GM21717 (cell line): ENCODE measurements around the gene TMEM121B.

Experiments
- ATAC-seq: cut with Tn5 transposase; IDR thresholded peaks from one replicate; pipeline ENCODE4 v1.9.1; 2021; ENCODE audit warnings: mild to moderate bottlenecking, moderate library complexity; ENCODE audit not compliant: unreplicated experiment

Gene TMEM121B

DNA sequence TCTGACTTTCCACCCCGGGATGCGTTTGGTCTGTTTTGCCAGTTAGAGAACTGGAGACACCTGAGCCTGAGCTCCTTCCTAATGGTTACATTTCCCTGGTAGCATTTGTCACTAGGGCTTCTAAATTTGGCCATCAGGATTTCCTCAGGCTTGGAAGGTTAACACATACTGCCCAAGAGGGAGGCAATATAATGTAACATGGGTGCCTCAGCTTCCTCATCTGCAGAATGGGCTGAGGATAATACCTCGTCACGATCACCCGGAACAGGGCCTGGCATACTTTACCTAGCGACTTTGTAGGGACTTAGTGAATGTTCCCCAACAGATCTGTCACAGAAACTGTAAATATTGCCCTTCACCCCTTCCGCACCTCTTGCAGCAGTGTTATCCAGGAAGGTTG is 25.1 kb downstream of the TMEM121B start:
- no peak for ATAC-seq

GRCh38 chr22:17095538-17095937 is 25.6 kb downstream of the TMEM121B start:
- ATAC-seq, result no peak

DNA sequence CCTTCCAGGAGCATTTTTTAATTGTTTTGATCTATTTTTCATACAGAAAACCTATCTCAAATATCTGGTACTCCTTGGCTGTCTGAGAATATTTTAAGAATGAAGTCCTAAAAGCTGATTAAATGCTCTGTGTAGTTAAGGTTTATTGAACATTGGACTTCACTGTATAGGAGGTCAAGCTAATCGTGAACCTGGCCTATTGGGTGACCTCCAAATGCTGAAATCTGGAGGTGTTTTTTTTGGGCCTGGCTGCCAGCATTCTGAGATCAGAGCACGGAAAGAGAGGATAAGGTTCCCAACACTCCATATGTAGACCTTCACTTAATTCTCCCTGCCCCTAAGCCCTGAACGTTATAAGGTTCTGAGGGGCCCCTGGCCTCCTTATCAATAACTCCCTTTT is 28.1 kb downstream of the TMEM121B start:
- ATAC-seq, result no peak

DNA sequence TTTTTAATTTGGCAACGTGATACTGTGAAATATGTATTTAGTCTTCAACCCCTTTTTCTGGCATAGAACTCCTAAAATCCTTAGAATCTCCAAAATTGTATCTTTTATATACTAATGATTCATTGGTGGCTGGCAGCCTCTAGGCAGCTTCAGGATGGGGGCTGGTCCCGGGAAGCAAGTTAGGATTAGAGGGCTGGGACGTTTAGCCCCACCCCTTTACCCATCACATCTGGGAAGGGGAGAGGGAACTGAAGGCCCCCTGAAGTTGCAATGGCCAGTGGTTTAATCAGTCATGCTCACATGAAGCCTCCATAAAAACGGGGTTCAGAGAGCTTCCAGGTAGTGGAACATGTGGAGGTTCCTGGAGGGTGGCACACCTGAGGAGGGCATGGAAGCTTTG is 29.3 kb downstream of the TMEM121B start:
- ATAC-seq, result no peak

- no peak for ATAC-seq
Measured at GRCh38 chr22:17090550-17090949, 30.6 kb downstream of the TMEM121B start.

DNA sequence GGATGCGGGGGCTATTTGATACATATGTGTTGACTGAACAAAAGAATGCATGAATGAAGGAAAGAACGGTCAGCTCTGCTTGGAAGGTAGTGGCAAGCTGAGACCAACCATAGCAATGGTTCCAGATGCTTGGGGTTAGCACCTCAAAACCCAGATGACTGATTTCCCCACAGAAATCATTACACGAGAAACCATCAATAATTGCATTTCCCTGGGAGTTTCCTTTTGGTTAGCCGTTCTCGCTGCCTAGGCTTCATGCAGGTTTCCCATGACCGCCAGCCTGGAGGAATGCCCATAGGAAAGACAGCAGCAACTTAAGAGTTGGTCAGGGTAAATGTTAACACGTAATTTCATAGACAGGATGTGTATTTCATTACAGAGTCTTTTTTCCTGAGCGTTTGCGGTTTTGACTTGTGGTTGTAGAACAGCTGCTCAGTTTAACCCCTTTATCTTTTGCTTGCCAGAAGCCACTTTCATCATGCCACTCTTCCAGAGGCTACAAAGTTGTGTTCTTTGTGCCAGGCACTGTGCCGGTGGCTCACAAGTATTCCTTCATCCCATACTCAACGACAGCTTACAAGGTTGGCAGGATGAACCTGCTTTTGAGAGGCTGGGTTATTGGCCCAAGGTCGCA is 33.5 kb downstream of the TMEM121B start:
- no peak for ATAC-seq

DNA sequence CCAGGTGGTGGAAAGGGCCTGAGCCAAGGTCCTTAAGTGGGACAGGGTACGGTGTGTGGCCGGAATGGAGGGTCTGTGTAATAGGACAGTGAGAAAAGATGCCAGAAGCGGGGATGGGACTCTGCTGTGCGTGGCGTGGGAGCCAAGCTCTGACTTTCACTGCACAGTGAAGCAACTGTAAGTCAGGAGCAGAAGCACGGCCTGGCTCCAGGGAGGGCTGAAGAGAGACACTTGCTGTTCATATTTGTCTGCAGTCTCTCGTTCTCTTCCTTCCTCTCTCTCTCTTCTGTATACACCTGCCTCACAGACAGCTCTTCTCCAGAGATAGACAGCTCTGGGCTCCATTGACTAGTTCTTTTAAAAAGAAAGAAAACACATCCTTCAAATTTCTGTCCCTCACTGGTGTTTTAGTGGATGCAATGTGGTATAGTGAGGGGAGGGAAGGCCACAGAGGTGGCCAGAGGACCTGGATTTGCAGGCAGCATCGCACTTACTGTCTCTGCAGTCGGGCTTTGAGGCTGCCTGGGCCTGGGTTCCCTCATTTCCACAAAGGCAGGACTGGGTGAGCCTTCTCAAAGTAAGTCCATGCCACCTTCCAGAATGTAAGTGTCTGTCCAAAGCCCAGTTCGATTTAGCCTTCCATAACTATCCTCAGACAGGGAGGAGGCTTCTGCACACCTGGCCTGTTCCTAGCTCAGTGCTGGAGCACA is 34.2 kb downstream of the TMEM121B start:
- ATAC-seq, result no peak

- ATAC-seq, result no peak
Measured at GRCh38 chr22:17086296-17086695, 34.9 kb downstream of the TMEM121B start.

- peak; percentile 13 for ATAC-seq
Measured at GRCh38 chr22:17085277-17086181, 35.6 kb downstream of the TMEM121B start.

- ATAC-seq, result peak; percentile 85
Measured at GRCh38 chr22:17084554-17085276, 36.4 kb downstream of the TMEM121B start, which contains the start of gene IL17RA. Gene IL17RA, plus strand, starts transcription at chr22:17085000. Its CDS starts 92 bp downstream, at chr22:17085092.

DNA sequence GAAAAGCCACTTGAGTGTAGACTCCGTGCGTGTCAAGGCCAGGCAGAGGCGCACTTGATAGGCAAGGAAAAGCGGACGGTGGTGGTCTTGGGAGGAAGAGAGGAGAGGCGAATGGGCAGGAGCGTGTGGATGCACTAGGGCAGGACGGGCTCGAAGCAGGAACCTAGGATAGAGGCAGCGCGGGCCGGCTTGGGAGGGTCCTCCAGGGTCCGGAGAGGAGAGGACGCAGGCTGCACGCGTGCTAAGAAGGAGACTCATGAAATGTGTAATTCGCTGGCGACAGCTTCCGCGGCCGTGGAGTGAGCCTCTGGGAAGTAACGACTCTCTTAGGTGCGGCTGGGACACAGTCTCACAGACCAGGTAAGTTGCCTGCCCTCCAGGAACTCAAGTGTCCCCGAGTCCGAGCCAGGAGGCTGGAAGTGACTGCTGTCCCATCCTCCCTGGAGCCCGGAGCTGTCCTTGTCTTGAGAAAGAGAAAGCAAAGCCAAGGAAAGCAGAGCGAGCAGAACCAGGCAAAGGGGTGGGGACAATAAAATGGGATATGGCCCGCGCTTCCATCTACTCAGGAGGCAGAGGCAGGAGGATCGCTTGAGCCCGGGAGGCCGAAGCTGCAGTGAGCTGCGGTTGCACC is 37.2 kb downstream of the TMEM121B start:
- no peak for ATAC-seq

- no peak for ATAC-seq
Measured at GRCh38 chr22:17083255-17083654, 37.9 kb downstream of the TMEM121B start.

- ATAC-seq, result no peak
Measured at GRCh38 chr22:17079572-17079971, 41.6 kb downstream of the TMEM121B start.

DNA sequence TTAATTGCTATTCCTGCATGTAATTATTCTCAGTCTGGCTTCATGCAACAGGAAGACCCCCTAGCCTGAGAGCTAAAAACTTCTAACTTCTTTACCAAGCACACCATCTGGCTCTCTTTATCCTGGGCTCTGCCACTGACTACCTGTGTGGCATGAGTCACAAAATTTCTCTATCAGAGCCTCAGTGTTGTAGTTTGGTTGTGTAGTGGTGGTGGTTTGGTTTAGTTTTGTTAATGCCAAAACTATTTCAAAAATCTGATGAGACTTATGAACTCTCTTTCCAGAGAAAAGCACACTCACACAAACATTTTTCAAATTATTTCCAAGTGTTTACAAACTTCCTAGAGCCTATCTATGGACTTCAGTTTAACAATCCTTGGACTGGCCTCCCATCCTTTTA is 43.9 kb downstream of the TMEM121B start:
- no peak for ATAC-seq

DNA sequence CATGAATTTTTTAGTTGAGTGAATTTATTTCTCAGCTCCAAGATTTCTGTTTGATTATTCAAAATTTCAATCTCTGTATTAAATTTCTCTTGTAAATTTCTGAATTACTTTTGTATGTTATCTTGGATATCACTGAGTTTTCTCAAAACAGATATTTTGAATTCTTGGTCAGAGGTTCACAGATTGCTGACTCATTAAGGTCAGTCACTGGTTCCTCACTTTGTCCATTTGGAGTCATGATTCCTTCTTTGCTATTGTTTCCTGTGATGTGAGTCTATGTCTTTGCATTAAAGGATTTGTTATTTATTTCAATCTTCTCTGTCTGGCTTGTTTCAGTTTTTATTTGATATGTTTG is 46.5 kb downstream of the TMEM121B start:
- no peak for ATAC-seq

DNA sequence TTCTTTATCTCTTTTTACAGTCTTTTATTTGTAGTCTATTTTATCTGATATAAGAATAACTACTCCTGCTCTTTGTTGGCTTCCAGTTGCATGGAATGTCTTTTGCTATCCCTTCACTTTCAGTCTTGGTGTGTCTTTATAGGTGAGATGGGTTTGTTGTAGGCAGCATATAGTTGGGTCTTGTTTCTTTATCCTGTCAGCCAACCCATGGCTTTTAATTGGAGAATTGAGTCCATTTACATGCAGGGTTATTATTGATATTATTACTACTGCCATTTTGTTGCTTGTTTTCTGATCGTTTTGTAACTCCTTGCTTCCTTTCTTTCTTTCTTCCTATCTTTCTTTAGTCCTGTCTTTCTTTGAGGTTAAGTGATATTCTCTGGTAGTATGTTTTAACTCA is 48.3 kb downstream of the TMEM121B start:
- ATAC-seq, result no peak
